Peyer's patch (tissue), 4 donors: ENCODE measurements around the gene SS18L1. TPM values are rescaled to one million over a fixed set of nuclear protein-coding genes. Genes with fewer than 3 reads are reported as not detected.
A peak's percentile ranks its signal among the peaks of the same experiment; 100 is the strongest.

Experiments
- DNase-seq, 3 donors: peaks; one replicate each; pipeline ENCODE4 v3.0.0-alpha.2; 2017 to 2019
- H3K27ac ChIP-seq, 4 donors: fragments of 200-600 bp; sonication (generic); one replicate each; pipeline ENCODE4 v1.5.1; 2016 to 2019
- H3K27me3 ChIP-seq, 2 donors: fragments of 200-600 bp; sonication (generic); one replicate each; pipeline ENCODE4 v1.5.1; 2019
- H3K36me3 ChIP-seq, 3 donors: fragments of 200-600 bp; sonication (generic); one replicate each; pipeline ENCODE4 v1.5.1; 2016 to 2019
- H3K4me1 ChIP-seq, 4 donors: fragments of 200-600 bp; sonication (generic); one replicate each; pipeline ENCODE4 v1.5.1; 2016 to 2019
- H3K4me3 ChIP-seq, 4 donors: fragments of 200-600 bp; sonication (generic); 1 replicate in 3 of 4; 2 replicates in 1 of 4; pipeline ENCODE4 v1.5.1; 2016 to 2019; ENCODE audit warnings: mild to moderate bottlenecking in 1 of 4
- H3K9me3 ChIP-seq, 4 donors: fragments of 200-600 bp; sonication (generic); one replicate each; pipeline ENCODE4 v1.5.1; 2016 to 2019; ENCODE audit warnings: mild to moderate bottlenecking in 1 of 4
- CTCF ChIP-seq, 6 experiments: fragments of 450-650 bp in 4 of 6; fragments of 200-600 bp in 2 of 6; sonication (generic) in 1 of 6; IDR thresholded peaks; one replicate each; pipeline ENCODE4 v1.5.1; 2017 to 2019; ENCODE audit warnings: antibody characterized with exemption in 6 of 6, mild to moderate bottlenecking in 3 of 6, moderate library complexity in 1 of 6
- POLR2A ChIP-seq, 2 donors: fragments of 450-650 bp; IDR thresholded peaks; one replicate each; pipeline ENCODE4 v1.5.1; 2017; ENCODE audit warnings: antibody characterized with exemption in 2 of 2, mild to moderate bottlenecking in 2 of 2, moderate library complexity in 2 of 2
- total RNA-seq, 4 donors: library from RNA; depleted of rRNA; stranded (reverse); fragments of >200 nt; gene quantifications; one replicate each; pipeline ENCODE4 v1.1.0, GENCODE V29; 2016

The SS18L1 gene
- total RNA-seq, 4 donors from 2014 or later, result 14.9 to 27.2 (median 24.5) TPM

- no peak overlapping the region for H3K4me3 ChIP-seq
Observed at GRCh38 chr20:62132421-62132820, 11.1 kb upstream of the SS18L1 start.

GRCh38 chr20:62133051-62133845 lies 10.3 kb upstream of the SS18L1 start:
- TF ChIP-seq CTCF (IDR thresholded peaks at IDR 0.05) (no peak), POLR2A (IDR thresholded peaks at IDR 0.05) (no peak)
- Histone ChIP-seq H3K36me3 (peaks cover 0 to 98% (median 3%) of the 10 kb centered on the region in 3 donors), H3K27me3 (no peaks in the 10 kb centered on the region), H3K4me1 (peaks cover 0 to 17% (median 0%) of the 10 kb centered on the region in 4 donors), H3K9me3 (no peaks in the 10 kb centered on the region), H3K27ac (peak overlapping the region in 3 of 4 donors; percentile 18 to 53 (median 49)), H3K4me3 (no peak overlapping the region)
- DNase-seq, result no peak

More at GRCh38 chr20:62132421-62132820, 11.1 kb upstream of the SS18L1 start:
- Histone ChIP-seq H3K9me3 (no peaks in the 10 kb centered on the region), H3K27ac (peak overlapping the region in 3 of 4 donors; percentile 18 to 53 (median 49)), H3K4me1 (peaks cover 0 to 17% (median 0%) of the 10 kb centered on the region in 4 donors), H3K36me3 (peaks cover 0 to 98% (median 0%) of the 10 kb centered on the region in 3 donors), H3K27me3 (no peaks in the 10 kb centered on the region)
- DNase-seq, result no peak
- TF ChIP-seq POLR2A (IDR thresholded peaks at IDR 0.05), result no peak
- TF ChIP-seq CTCF (IDR thresholded peaks at IDR 0.05), result no peak

- Histone ChIP-seq H3K4me3 (no peak overlapping the region), H3K36me3 (peaks cover 0 to 98% (median 3%) of the 10 kb centered on the region in 3 donors), H3K27ac (peak overlapping the region in 1 of 4 donors; percentile 49), H3K27me3 (no peaks in the 10 kb centered on the region), H3K9me3 (no peaks in the 10 kb centered on the region), H3K4me1 (peaks cover 0 to 17% (median 0%) of the 10 kb centered on the region in 4 donors)
- no peak for TF ChIP-seq POLR2A (IDR thresholded peaks at IDR 0.05)
- no peak for TF ChIP-seq CTCF (IDR thresholded peaks at IDR 0.05)
- no peak for DNase-seq
Observed at GRCh38 chr20:62133864-62134263, 9.7 kb upstream of the SS18L1 start.

GRCh38 chr20:62134735-62135231 lies 8.8 kb upstream of the SS18L1 start:
- DNase-seq, result no peak
- peak overlapping the region in 2 of 4 donors; percentile 23 to 55 for H3K27ac ChIP-seq
- H3K27me3 ChIP-seq, result no peaks in the 10 kb centered on the region
- peaks cover 0 to 98% (median 3%) of the 10 kb centered on the region in 3 donors for H3K36me3 ChIP-seq
- no peak overlapping the region for H3K4me3 ChIP-seq
- H3K9me3 ChIP-seq, result no peaks in the 10 kb centered on the region
- TF ChIP-seq POLR2A (IDR thresholded peaks at IDR 0.05) (no peak), CTCF (IDR thresholded peaks at IDR 0.05) (no peak)
- H3K4me1 ChIP-seq, result peaks cover 0 to 17% (median 0%) of the 10 kb centered on the region in 4 donors

GRCh38 chr20:62135573-62136266 lies 7.8 kb upstream of the SS18L1 start:
- H3K36me3 ChIP-seq, result peaks cover 0 to 97% (median 3%) of the 10 kb centered on the region in 3 donors
- TF ChIP-seq POLR2A (IDR thresholded peaks at IDR 0.05), result no peak
- no peak for TF ChIP-seq CTCF (IDR thresholded peaks at IDR 0.05)
- H3K27me3 ChIP-seq, result no peaks in the 10 kb centered on the region
- H3K27ac ChIP-seq, result no peak overlapping the region
- H3K4me1 ChIP-seq, result peaks cover 0 to 20% (median under 1%) of the 10 kb centered on the region in 4 donors
- no peak overlapping the region for H3K4me3 ChIP-seq
- no peak for DNase-seq
- H3K9me3 ChIP-seq, result no peaks in the 10 kb centered on the region
